ENCODE measurements around the gene TAAR1.
A peak's percentile ranks its signal among the peaks of the same experiment; 100 is the strongest.
"Not testable (repeated sequence)": the region's sequence is repeated elsewhere in the genome, so short reads cannot be mapped to it uniquely, and the experiment has no call there.

Gene TAAR1

GRCh38 chr6:132661906-132662305, 2.9 kb upstream of the TAAR1 start:
- DNase-seq = no peak

GRCh38 chr6:132651062-132651461, 7.9 kb downstream of the TAAR1 start:
- peak; percentile 82 to 88 for DNase-seq

GRCh38 chr6:132650429-132650828, 8.6 kb downstream of the TAAR1 start:
- no peak for DNase-seq

- no peak for DNase-seq
These were observed 10.2 kb downstream of the TAAR1 start for GRCh38 chr6:132648828-132649227.

GRCh38 chr6:132648356-132648755, 10.6 kb downstream of the TAAR1 start:
- peak; percentile 6 to 19 for DNase-seq

- DNase-seq = no peak
These were observed 15.4 kb downstream of the TAAR1 start for GRCh38 chr6:132643547-132643946.

- DNase-seq = not testable (repeated sequence)
These were observed 21.8 kb downstream of the TAAR1 start for GRCh38 chr6:132637135-132637534.

- not testable (repeated sequence) for DNase-seq
These were observed 23.1 kb downstream of the TAAR1 start for GRCh38 chr6:132635906-132636305.

GRCh38 chr6:132635288-132635687, 23.7 kb downstream of the TAAR1 start:
- DNase-seq = not testable (repeated sequence)

GRCh38 chr6:132634796-132635195, 24.2 kb downstream of the TAAR1 start:
- peak in 1 of 2 donors; percentile 42 for DNase-seq

- no peak for DNase-seq
These were observed 25.6 kb downstream of the TAAR1 start for GRCh38 chr6:132633362-132633761.

- no peak for DNase-seq
These were observed 34.8 kb downstream of the TAAR1 start, which contains the start of gene TAAR2 for GRCh38 chr6:132624175-132624574. Gene TAAR2 (minus strand): TSS chr6:132624275. CDS start chr6:132624275, 0 bp downstream.

GRCh38 chr6:132623106-132623845, 35.7 kb downstream of the TAAR1 start:
- DNase-seq = no peak

GRCh38 chr6:132616677-132617076, 42.3 kb downstream of the TAAR1 start:
- DNase-seq = no peak

GRCh38 chr6:132614554-132614953, 44.4 kb downstream of the TAAR1 start:
- no peak for DNase-seq

GRCh38 chr6:132612449-132613108, 46.4 kb downstream of the TAAR1 start:
- DNase-seq = no peak

- no peak for DNase-seq
These were observed 47.4 kb downstream of the TAAR1 start for GRCh38 chr6:132611616-132612015.

GRCh38 chr6:132607544-132608233, 51.3 kb downstream of the TAAR1 start:
- no peak for DNase-seq

GRCh38 chr6:132604635-132605152, 54.3 kb downstream of the TAAR1 start:
- DNase-seq = no peak

- DNase-seq = not testable (repeated sequence)
These were observed 58.1 kb downstream of the TAAR1 start for GRCh38 chr6:132600900-132601299.

GRCh38 chr6:132598473-132598872, 60.5 kb downstream of the TAAR1 start:
- peak; percentile 21 to 28 for DNase-seq

GRCh38 chr6:132596201-132596600, 62.8 kb downstream of the TAAR1 start:
- DNase-seq = no peak

Measured in inflammatory macrophage (primary cell).